ENCODE results near the gene ARCN1.
"Not testable (repeated sequence)": the region's sequence is repeated elsewhere in the genome, so short reads cannot be mapped to it uniquely, and the experiment has no call there.

GRCh38 chr11:118611433-118611795 is 39.2 kb downstream of the ARCN1 start:
- not testable (repeated sequence) for TF ChIP-seq CTCF (IDR thresholded peaks at IDR 0.05 in 4 of 5, conservative IDR thresholded peaks at IDR 0.05 in 1 of 5); POLR2A (IDR thresholded peaks at IDR 0.05)
